DMS79 treated with DMSO at 0.1 percent for 48 hours (cell line): ENCODE results near the gene TMEM229B.

Experiments used
- DNase-seq: peaks from one replicate; lab custom pipeline; 2025; lab: John Stamatoyannopoulos, UW

Gene TMEM229B

DNA sequence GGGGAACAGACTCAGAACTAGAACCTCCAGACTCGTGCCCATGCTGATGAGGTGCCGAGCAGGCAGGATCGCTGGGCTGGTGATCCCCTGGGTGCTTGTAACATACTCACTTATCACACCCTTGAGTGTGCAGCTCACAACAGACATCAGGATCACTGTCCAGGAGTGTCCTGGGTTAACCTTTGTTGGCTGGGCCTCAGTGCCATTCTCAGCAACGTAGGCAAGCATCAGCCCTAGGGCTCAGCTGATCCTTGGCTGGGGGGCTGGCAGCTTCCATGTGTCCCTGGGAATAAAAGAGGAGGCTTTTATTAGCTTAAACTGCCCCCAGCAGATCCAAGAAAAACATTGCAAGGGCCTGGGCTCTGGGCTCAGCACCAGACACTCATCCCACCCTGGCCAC, 1.6 kb downstream of the TMEM229B start:
- no peak for DNase-seq

DNA sequence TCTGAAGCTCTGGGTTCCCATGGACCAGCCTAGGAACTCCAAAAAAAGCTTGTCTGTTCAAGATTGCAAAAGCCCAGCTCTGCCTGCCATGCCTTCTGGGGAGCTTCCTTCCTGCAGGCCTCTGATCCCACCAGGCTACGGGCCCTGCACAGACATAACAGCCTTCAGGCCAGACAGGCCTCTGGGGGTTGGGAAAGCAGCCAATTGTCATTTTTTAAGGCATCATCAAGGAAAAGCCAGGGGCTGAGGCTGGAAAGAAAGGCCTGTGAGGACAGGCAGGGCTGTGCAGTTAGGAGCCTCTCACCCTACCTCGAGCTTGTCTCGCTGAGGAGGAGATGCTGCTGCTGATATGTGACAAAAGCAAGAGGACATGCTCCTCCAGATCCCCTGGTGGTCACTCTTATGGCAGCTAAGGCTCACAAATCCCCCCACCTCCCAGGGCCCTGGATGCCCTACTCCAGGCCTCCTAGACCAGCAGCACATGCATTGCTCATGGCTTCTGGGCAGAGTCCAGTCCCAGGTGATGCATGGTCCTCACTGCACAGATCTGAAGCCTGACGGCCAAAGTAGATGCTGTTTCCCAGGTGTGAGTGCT, 2.9 kb downstream of the TMEM229B start:
- no peak for DNase-seq

DNA sequence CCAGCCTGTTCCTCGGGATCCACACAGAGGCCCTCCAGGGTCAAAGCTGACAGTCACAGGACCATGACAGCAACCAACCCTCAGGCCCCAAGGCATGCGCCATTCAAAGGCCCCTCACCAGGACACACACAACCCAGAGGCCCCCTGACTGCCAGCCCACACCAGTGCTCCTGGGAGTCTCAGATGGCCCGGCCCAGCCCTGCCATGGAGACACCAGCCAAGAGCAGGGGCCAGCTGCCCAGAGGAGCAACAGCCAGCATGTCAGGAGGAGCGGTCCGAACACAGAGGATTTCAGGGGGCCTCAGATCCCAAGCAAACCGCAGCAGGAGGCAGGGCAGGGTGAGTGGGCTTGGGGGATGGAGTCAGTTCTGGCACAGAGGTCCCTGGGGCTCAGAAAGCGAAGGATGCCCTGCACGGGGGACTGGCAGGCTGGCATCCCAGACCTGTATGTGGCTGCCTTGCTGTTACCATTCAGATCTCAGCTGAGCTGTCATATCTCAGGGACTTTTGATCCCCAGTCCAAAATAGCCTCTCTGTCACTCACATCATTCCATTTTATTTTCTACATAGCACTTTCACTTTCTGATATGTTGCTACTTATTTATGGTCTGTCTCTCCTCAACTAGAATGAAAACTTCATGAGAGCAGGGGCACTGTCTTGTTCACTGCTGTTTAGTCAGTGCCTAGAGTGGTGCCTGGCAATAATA, 4.8 kb downstream of the TMEM229B start:
- no peak for DNase-seq

GRCh38 chr14:67482231-67483164, 6.0 kb downstream of the TMEM229B start:
- no peak for DNase-seq

GRCh38 chr14:67480011-67480410, 8.5 kb downstream of the TMEM229B start:
- peak; percentile 79 for DNase-seq

DNA sequence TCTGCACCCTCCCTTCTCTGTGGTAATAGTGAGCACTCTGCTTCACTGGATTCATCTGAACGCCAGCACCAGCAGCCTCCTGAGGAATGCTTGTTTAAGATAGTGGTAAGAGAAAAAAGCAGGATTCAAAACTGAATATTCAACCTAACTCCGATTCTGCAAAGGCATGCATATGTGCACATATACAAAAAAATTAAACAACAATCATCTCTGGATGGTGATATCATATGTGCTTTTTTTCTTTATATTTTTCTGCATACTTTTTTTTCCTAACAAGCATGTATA, 9.8 kb downstream of the TMEM229B start:
- no peak for DNase-seq

DNA sequence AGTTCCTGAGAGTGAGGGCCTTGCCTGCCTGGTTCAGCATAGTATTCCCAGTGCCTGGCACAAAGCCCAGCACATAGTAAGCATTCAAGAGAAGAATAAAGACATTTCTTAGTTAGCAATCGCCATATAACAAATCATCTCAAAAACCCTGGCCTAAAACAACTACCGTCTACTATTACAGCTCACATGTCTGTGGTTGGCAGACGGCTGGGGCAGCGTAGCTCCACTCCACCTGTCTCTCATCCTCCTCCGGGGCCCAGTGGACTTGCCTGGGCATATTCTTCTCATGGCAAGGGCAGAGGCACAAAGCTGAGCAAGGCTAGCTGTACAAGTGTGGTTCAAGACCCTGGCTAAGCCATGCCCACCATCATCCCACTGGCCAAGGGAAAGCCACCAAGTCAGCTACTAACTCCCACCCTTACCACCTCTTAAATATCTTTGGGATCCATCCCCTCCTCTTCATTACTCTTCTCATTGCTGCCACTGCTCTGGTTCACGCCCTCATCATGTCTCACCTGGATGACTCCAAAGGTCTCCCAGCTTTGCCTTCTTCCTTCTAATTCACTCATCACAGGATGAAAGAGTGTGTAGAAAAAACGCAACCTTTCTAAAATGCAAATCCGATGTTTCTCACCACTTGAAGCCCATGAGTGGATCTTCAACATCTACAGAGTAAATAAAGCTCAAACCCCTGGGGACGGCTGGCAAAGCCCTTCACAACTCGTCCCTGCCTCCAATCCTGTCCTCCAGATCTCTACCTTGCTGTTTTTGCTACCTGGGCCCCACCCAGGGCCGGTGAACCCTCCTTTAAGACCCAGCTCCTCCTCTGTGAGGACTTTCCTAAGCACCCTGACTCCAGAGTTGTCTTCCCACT, 10.4 kb downstream of the TMEM229B start:
- peak; percentile 100 for DNase-seq

DNA sequence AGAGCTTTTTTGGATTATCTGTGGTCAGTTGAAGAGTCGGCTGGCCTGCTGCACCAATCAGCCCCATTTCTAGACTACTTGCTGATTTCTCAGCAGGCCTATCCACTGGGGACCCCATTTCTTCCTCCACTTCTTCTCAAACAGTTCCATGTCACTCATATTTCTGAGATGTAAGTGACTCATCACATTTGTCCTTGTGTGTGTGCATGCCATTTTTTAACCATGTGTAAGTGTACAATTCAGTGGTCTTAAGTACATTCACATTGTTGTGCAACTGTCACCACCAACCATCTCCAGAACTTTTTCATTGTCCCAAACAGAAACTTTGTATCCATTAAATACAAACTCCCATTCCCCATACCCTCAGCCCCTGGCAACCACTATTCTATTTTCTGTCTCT, 14.2 kb downstream of the TMEM229B start:
- DNase-seq: no peak

DNA sequence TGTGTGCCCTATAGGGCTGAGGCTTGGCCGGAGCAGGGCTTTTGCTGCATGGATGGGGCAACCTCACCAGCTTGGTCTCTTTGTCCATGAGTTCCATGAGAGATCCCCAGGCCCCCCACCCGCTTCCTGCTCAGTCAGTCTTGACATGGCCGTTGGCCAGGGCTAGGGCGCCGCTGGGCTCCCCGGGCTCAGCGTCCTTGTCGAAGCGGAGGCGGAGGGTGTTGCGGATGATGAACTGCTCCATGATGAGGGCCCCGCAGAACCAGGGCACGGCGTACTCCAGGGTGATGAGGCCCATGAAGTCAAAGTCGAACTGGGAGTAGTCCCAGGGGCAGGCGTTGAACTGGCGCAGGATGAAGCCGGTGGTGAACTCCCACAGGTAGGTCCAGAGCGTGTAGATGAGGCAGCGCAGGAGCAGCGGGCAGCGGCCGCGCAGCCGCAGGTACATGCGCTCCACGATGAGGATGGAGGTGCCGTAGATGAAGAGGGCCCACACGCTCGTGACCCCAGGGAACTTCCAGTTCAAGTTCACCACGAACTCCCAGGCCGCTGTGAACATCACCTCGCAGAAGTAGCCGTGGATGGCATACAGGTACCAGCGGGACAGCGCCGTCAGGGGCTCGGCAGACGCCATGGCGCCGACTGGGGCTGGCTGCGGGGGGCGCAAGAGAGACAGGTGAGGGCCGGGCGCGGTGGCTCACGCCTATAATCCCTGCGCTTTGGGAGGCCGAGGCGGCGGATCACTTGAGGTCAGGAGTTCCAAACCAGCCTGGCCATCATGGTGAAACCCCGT, 15.0 kb downstream of the TMEM229B start:
- DNase-seq: no peak

GRCh38 chr14:67472726-67473125, 15.8 kb downstream of the TMEM229B start:
- DNase-seq: no peak

- no peak for DNase-seq
These were observed 18.6 kb downstream of the TMEM229B start for GRCh38 chr14:67469954-67470353.

DNA sequence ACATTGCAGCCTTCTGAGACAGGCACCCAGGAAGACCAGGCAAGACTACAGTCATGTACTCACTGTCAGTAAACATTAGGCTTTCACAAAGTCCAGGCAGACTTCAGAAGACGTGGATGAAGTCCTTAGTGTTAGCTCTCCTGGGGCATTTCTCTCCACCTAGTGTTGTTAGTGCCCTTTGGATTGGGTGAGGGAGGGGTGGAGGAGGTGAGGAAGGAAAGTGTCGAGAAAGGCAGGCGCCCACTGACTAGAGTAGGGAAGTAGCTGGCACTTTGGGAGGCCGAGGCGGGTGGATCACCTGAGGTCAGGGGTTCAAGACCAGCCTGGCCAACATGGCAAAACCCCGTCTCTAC, 20.2 kb downstream of the TMEM229B start:
- DNase-seq: no peak

GRCh38 chr14:67467134-67467533, 21.4 kb downstream of the TMEM229B start:
- no peak for DNase-seq

DNA sequence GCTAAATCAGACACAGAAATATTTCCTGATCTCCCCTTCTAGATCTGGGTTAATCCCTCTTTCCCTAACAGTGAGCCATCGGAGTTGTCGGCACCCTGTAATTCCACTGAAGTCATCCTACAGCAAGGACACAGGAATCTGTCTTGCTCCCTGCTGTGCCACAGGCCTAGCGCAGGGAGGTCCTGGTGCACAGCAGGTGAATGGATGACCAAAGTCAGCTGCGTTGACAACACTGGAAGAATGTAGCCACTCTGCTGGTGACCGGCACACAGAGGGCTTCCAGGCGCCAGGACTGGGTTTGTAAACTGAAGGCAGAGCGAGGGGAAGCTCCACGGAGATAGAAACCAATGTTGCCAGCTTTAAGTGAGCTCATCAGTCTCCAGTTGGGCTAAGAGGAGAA, 23.6 kb downstream of the TMEM229B start:
- DNase-seq: no peak

DNA sequence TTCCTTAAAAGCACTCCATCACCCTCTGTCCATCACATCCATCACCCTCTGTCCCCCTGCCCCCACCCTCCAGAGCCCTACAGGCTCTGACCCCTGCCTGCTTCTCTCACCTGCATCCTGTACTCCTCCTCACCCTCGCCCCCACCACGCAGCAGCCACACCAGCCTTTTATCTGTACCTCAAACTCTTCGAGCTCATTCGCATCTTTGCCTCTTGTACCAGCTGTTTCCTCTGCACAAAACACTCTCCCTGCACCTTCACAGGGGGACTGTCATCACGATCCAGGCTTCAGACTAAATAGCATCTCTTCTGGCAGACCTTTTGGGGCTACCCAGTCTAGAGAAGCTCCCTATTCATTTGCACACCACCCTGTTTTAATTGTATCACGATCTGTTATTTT, 24.1 kb downstream of the TMEM229B start:
- DNase-seq: no peak

DNA sequence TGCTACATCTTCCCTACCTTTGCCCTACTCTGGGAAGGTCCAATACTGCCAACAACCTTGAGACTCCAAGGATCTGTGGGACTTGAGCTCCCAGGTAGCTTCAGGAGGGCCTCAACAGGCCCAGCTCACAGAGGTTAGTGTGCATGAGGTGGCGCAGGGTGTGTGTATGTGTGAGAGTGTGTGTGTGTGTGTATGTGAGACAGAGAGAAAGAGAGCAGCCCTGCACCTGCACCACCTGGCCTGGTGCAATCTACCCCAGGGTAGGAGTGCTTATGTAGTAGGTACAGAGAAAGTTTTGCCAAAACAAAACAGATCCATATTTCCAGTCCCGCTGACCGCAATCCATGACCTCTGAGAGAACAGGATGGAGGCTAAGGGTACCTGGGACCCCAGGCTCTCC, 24.6 kb downstream of the TMEM229B start:
- DNase-seq: no peak

DNA sequence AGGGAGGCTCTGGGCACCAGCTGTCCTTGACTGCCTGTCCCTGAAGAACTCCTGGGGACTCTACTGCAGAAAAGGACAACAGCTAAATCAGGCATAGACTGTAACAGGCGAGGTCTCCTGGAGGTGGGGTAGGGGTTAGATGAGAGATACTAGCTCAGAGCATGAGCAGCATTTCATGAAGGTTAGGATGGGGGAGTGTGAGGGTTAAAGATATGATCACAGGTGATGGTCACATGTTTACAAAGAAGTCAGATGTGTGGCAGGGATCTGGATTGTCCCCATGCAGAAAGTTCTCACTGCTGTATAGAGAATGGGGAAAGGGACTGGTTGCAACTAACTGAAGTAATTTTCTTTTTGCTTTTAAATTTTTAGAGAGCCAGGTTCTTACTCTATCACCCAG, 26.5 kb downstream of the TMEM229B start:
- no peak for DNase-seq

DNA sequence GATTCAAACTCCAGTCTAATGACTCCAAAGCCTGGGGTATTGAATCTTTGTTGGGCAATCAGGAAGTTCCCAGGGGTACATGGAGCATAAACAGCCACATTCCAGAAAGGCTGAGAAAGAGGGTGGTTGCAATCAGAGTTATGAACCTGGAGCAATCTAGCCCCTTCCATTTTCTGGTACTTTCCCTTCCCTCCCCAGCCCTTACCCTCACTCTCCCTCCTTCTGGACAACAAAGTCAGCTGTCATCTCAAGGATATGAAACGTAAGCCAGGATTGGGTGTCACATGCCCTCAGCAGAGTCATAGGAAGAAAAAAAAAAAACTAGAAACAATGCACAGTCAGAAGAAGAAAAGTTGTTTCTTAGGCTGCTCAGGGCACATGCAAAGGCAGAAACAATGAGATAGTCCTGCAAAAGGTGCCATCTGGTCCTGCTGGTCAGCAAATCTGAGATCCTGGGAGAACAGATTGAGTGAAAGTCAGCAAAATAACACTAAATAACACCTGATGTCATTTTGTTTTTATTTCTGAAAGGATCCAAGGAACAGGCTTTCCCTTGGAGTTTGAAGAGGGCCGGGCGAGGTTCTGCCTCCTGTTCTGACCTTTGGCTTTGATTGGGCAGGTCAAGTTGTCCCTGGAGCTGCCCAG, 27.1 kb downstream of the TMEM229B start:
- DNase-seq: no peak

GRCh38 chr14:67459336-67459735, 29.2 kb downstream of the TMEM229B start:
- no peak for DNase-seq

- peak; percentile 64 for DNase-seq
These were observed 30.7 kb downstream of the TMEM229B start for GRCh38 chr14:67457782-67458181.

DNA sequence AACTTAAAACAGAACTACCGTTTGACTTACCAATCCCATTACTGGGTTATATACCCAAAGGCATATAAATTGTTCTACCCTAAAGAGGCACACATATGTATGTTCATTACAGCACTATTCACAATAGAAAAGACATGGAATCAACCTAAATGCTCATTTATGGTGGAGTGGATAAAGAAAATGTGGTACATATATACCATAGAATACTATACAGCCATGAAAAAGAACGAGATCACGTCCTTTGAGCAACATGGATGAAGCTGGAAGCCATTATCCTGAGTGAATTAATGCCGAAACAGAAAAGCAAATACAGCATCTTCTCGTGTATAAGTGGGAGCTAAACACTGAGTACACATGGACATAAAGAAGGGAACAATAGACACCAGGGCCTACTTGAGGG, 31.8 kb downstream of the TMEM229B start:
- DNase-seq: no peak
